ENCODE measurements around the gene SERPINB2.
A peak's percentile ranks its signal among the peaks of the same experiment; 100 is the strongest.

Gene SERPINB2

DNA sequence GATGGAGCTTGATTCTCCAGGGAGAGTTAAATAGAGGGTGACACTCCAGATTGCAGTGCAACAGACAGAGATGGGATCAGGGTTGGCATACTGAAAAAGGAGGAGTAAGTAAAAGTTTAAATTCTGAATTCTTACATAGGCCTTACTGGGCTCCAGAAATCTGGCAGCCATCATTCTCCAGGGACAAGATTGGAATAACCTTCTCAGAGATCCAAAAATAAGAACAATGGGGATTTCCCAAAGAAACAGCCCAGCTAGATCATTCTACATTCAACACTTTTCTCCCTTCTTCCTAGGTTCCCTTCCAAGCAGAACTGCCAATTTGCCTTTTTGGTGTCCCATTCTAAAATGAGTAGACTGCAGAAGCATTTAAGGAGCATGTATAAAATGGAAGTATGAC is 14.9 kb upstream of the SERPINB2 start:
- TF ChIP-seq POLR2A (IDR thresholded peaks at IDR 0.05; ENCODE audit: low read length) = no peak
- TF ChIP-seq GATA1 (IDR thresholded peaks at IDR 0.05; ENCODE audit: low read depth, low read length) = no peak
- no peak for DNase-seq

DNA sequence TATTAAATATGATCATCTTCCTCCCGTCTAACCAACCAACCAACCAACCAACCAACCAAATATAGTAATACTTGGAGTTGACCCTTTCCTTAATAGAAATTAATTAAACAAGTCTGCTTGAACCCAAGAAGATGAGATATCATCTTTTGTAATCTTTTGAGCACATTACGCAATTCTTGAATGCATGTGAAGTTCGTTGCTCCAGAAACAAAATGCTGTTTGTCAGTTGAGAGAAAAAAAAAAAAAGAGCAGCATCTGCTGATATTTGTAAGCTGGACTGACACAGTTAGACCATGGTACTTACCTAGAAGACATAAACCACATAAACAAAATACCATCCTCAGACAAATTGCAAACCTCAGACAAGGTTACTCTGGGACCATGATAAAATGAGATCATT is 9.2 kb upstream of the SERPINB2 start:
- DNase-seq = no peak
- no peak for TF ChIP-seq GATA1 (IDR thresholded peaks at IDR 0.05; ENCODE audit: low read depth, low read length)
- TF ChIP-seq POLR2A (IDR thresholded peaks at IDR 0.05; ENCODE audit: low read length) = no peak

DNA sequence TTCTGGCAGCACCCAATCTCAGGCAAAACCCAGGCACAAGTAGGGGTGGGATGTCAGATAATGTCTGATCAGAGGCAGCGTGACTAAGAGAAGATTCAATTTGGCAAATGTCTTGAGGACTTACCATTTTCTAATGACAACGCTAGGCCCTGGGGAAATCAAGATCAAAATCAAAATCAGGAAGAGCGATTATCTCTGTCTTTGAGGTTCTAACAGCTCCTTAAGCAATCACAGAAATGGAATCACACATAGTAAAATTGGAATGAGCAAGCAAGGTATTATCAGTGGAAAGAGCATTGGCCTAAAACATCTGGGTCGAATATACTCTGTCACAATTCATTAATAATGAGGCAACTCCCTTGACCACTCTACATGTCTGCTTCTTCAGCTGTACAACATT is 8.6 kb upstream of the SERPINB2 start:
- DNase-seq = no peak
- TF ChIP-seq POLR2A (IDR thresholded peaks at IDR 0.05; ENCODE audit: low read length) = no peak
- no peak for TF ChIP-seq GATA1 (IDR thresholded peaks at IDR 0.05; ENCODE audit: low read depth, low read length)

DNA sequence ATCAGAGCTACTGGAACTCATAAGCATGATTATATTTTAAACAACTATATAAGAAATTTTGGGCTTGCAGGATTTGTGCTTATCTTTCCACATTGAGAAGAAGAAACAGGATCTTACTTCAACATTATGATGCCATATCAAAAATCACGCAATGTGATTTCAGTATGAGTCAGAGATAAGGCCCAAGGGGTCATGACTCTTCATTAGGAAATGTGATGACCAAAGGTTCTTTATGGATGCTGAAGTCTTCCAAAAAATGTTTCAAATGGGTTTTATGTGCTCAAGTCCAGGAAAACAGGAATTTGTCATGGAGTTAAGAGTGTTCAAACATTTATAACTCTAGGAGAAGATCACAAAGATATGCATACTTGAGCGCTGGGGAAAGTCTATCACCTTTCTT is 7.8 kb upstream of the SERPINB2 start:
- no peak for DNase-seq
- TF ChIP-seq GATA1 (IDR thresholded peaks at IDR 0.05; ENCODE audit: low read depth, low read length) (no peak), POLR2A (IDR thresholded peaks at IDR 0.05; ENCODE audit: low read length) (no peak)

DNA sequence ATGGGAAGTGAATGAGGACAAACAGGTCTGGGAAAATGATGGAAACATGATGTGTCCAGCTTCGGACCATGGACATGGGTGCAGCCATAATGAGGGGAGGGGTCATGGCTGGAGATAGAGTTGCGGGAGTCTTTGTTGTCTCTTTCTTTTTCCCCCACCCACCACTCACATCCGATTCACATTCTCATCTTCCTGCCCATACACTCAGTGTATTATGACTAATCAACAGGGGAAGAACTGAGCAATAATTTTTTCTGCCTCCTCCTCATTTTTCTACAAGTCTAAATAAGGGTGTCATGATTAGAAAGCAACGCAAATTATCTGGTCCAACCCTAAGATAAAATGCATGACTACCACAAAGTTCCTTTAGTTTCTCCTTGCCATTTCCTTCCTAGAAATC is 5.7 kb upstream of the SERPINB2 start:
- TF ChIP-seq GATA1 (IDR thresholded peaks at IDR 0.05; ENCODE audit: low read depth, low read length) = no peak
- no peak for TF ChIP-seq POLR2A (IDR thresholded peaks at IDR 0.05; ENCODE audit: low read length)
- no peak for DNase-seq

- peak in 1 of 2 experiments; percentile 10 for DNase-seq
- TF ChIP-seq GATA1 (IDR thresholded peaks at IDR 0.05; ENCODE audit: low read depth, low read length) (no peak), POLR2A (IDR thresholded peaks at IDR 0.05; ENCODE audit: low read length) (no peak)
These were observed 5.0 kb upstream of the SERPINB2 start for GRCh38 chr18:63882333-63883141.

DNA sequence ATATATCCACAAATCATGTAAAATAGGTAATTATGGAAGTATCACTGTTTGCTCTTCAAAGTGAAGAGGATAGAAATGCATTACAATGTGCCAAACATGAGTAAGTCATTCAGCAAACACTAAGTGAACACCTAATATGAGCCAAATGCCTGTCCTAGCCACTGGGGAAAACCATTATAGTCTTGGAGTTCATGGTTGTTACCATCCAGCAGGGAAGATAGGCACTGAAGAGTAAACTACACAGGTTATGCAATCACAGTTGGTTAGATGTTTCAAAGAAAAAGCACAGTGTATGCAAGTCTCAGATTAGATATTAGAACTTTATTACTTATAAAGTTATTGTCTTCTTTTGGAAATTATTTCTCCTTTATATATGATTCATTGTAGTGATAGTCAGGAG is 3.9 kb upstream of the SERPINB2 start:
- TF ChIP-seq POLR2A (IDR thresholded peaks at IDR 0.05; ENCODE audit: low read length) (no peak), GATA1 (IDR thresholded peaks at IDR 0.05; ENCODE audit: low read depth, low read length) (no peak)
- no peak for DNase-seq

DNA sequence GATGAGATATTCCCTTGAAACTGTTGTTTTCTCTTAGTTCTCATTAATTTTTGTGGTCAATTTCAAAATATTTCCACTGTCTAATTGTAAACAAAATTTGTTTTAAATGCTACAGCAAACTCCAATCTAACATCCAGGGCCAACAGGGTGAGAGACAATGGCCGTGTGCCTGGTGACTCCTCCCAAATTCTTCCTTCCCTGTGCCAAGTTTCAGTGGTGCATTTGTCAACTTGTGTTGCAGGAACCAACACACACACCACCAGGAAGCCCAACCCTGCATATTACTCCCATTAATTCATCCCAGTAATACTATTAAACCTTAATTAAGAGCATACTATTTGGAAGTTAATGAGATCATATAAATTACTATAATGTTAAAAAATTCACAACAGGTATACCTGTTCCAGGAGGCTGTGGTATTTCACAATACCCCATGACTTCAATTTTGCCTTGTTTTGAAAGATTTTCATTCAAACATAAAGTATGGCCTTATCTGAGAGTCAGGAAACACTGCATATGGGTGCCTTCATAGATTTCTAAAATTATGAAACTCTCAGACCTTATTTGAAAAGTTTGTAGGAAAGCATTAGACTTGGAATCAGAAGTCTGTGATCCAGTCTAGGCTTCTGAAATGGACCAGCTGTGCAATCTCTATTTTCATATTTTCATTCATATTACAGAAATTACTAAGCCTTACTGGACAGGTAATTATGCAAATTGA is 1.1 kb downstream of the SERPINB2 start:
- TF ChIP-seq POLR2A (IDR thresholded peaks at IDR 0.05; ENCODE audit: low read length) (no peak), GATA1 (IDR thresholded peaks at IDR 0.05; ENCODE audit: low read depth, low read length) (no peak)
- DNase-seq = no peak

DNA sequence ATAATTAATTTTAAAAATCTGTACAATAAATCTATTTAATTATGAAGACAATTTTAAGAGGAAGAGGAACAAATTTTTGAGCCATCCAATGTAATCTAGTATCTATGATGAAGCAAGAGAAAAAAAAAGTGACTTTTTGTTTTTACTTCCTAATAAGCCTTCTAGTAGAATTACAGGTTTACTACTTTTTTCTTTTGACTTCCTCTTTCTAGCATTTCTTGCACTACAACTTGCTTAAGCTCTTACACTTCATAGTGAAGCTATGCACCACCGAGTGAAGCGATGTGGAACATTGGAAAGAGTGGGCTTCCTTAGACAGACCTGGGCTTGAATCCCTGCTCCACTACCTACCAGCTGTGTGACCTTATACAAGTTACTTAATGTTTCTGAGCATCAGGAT is 2.1 kb downstream of the SERPINB2 start:
- no peak for TF ChIP-seq GATA1 (IDR thresholded peaks at IDR 0.05; ENCODE audit: low read depth, low read length)
- TF ChIP-seq POLR2A (IDR thresholded peaks at IDR 0.05; ENCODE audit: low read length) = no peak
- DNase-seq = no peak

- DNase-seq = no peak
- TF ChIP-seq GATA1 (IDR thresholded peaks at IDR 0.05; ENCODE audit: low read depth, low read length) = no peak
- TF ChIP-seq POLR2A (IDR thresholded peaks at IDR 0.05; ENCODE audit: low read length) = no peak
These were observed 2.9 kb downstream of the SERPINB2 start for GRCh38 chr18:63890237-63890949.

GRCh38 chr18:63890950-63891304 is 3.4 kb downstream of the SERPINB2 start:
- peak in 1 of 2 experiments; percentile 6 for DNase-seq
- no peak for TF ChIP-seq GATA1 (IDR thresholded peaks at IDR 0.05; ENCODE audit: low read depth, low read length)
- TF ChIP-seq POLR2A (IDR thresholded peaks at IDR 0.05; ENCODE audit: low read length) = no peak

DNA sequence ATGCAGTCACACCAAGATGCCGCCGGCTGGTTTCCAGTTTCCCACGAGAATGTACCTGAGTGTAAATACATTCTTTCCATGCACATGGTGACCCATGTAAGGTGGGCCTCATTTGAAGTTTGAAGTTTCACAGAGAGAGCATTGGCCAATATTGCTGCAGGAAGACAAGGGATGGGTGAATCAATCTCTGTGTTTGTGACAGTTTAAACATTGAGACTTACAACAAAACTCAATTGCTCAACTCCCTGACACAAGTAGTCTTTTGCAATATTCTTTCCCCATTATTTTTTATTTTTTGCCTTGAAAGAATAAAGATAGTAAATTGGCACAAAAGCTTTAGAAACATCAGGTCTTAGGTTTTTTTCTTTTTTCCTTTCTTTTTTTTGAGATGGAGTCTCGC is 5.1 kb downstream of the SERPINB2 start:
- TF ChIP-seq POLR2A (IDR thresholded peaks at IDR 0.05; ENCODE audit: low read length) = no peak
- TF ChIP-seq GATA1 (IDR thresholded peaks at IDR 0.05; ENCODE audit: low read depth, low read length) = no peak
- no peak for DNase-seq

DNA sequence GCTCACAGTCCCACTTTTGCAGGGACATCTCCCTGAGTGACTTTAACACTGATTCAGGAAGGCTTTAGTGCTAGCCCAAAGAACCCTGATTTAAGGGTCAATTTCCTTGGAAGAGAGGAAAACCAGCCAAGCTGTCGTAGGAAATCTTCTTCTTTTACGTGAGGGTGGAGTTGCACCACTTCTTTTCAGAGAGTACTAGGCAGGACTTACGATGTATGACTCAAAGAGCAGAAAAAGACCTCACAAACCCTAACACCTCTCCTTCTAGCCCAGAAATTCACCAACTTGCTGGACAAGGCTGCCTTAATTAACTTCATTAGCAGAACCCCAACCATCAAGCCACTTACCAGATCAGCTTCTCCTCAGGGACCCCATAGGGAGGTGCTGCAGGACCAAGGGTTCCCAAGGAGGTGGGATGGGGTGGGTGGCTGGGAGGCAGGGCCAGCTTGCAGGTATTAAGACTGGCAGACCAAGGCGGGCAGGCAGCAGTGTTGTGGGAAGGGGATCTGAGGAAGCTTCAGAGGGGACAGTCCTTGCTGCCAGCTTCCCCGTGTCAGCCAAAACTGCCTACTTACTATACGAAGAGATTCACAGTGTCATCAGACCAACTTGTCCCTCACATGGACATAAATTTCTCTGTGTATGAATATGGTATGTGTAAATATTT is 6.7 kb downstream of the SERPINB2 start:
- no peak for DNase-seq
- TF ChIP-seq GATA1 (IDR thresholded peaks at IDR 0.05; ENCODE audit: low read depth, low read length) = no peak
- no peak for TF ChIP-seq POLR2A (IDR thresholded peaks at IDR 0.05; ENCODE audit: low read length)

GRCh38 chr18:63895190-63895589 is 7.7 kb downstream of the SERPINB2 start:
- TF ChIP-seq GATA1 (IDR thresholded peaks at IDR 0.05; ENCODE audit: low read depth, low read length) (no peak), POLR2A (IDR thresholded peaks at IDR 0.05; ENCODE audit: low read length) (no peak)
- no peak for DNase-seq
